Loucy (cell line): ENCODE measurements around the gene ERP44.
"Not testable (repeated sequence)": the region's sequence is repeated elsewhere in the genome, so short reads cannot be mapped to it uniquely, and the experiment has no call there.

Experiments
- H2AFZ ChIP-seq: fragments of 200-600 bp; sonication (generic); 2 replicates; pipeline ENCODE4 v1.6.0; 2016; ENCODE audit warnings: antibody characterized with exemption, mild to moderate bottlenecking, low read length, moderate library complexity
- H3F3A ChIP-seq: fragments of 200-600 bp; 2 replicates; pipeline ENCODE4 v1.6.0; 2016; ENCODE audit warnings: antibody characterized with exemption, low read depth, mild to moderate bottlenecking
- H3K27me3 ChIP-seq: fragments of 200-600 bp; sonication (generic); 2 replicates; pipeline ENCODE4 v1.6.1; 2014; ENCODE audit warnings: low read length, mild to moderate bottlenecking; ENCODE audit not compliant: insufficient read depth, poor library complexity, severe bottlenecking
- H3K36me3 ChIP-seq: fragments of 200-600 bp; sonication (generic); 2 replicates; pipeline ENCODE4 v1.6.1; 2016; ENCODE audit warnings: low read length; ENCODE audit not compliant: insufficient read depth
- H3K4me1 ChIP-seq: fragments of 200-600 bp; sonication (generic); 2 replicates; pipeline ENCODE4 v1.5.1; 2014; ENCODE audit warnings: low read length, mild to moderate bottlenecking; ENCODE audit not compliant: insufficient read depth, poor library complexity, severe bottlenecking
- H3K4me2 ChIP-seq: fragments of 200-600 bp; sonication (generic); 2 replicates; pipeline ENCODE4 v1.6.0; 2014; ENCODE audit warnings: antibody characterized with exemption, low read length, low read depth, mild to moderate bottlenecking; ENCODE audit not compliant: poor library complexity, severe bottlenecking
- H3K4me3 ChIP-seq: fragments of 200-600 bp; sonication (generic); 2 replicates; pipeline ENCODE4 v1.5.1; 2014; ENCODE audit warnings: low read length, mild to moderate bottlenecking, mixed read lengths; ENCODE audit not compliant: poor library complexity, severe bottlenecking
- H3K79me2 ChIP-seq: fragments of 200-600 bp; sonication (generic); 2 replicates; pipeline ENCODE4 v1.6.1; 2014; ENCODE audit warnings: low read length; ENCODE audit not compliant: insufficient read depth
- H3K9ac ChIP-seq: fragments of 200-600 bp; sonication (generic); 2 replicates; pipeline ENCODE4 v1.6.0; 2014; ENCODE audit warnings: mild to moderate bottlenecking, low read depth, low read length, moderate library complexity; ENCODE audit not compliant: poor library complexity, severe bottlenecking
- H3K9me2 ChIP-seq: fragments of 200-600 bp; sonication (generic); replicated peaks from 2 replicates; pipeline ENCODE4 v1.6.1; 2016; ENCODE audit warnings: low read depth, low read length, mixed read lengths
- H3K9me3 ChIP-seq: fragments of 200-600 bp; sonication (generic); 2 replicates; pipeline ENCODE4 v1.6.1; 2014; ENCODE audit warnings: mild to moderate bottlenecking, antibody characterized with exemption, low read length, low read depth; ENCODE audit not compliant: insufficient read depth
- H4K20me1 ChIP-seq: fragments of 200-600 bp; sonication (generic); 2 replicates; pipeline ENCODE4 v1.6.0; 2014; ENCODE audit warnings: antibody characterized with exemption, low read length, mild to moderate bottlenecking; ENCODE audit not compliant: insufficient read depth, poor library complexity, severe bottlenecking
- CTCF ChIP-seq: fragments of 200-600 bp; sonication (generic); conservative IDR thresholded peaks from 2 replicates; pipeline ENCODE4 v1.5.1; 2014; ENCODE audit warnings: mild to moderate bottlenecking, antibody characterized with exemption, low read length
- EZH2phosphoT487 ChIP-seq: fragments of 200-600 bp; IDR thresholded peaks from 2 replicates; pipeline ENCODE4 v1.6.1; 2018; ENCODE audit warnings: antibody characterized with exemption, mild to moderate bottlenecking, moderate library complexity, borderline replicate concordance

The ERP44 gene

DNA sequence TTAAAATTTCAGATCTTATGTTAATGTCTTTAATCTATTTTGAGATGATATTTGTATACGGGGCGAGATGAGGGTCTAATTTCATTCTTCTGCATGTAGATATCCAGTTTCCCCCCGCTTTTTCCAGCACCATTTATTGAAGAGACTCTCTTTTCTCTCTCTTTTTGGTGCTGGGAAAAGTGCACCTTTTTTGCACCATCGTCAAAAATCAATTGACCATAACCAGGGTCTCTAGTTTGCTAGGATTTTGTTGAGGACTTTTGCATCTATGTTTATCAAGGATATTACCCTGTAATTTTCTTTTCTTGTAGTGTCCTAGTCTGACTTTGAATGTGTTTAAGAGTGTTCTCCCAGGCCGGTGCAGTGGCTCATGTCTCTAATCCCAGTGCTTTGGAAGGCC is 99.0 kb downstream of the ERP44 start:
- no peak overlapping the region for H2AFZ ChIP-seq
- H3K4me1 ChIP-seq, result no peaks in the 10 kb centered on the region
- no peaks in the 10 kb centered on the region for H4K20me1 ChIP-seq
- no peak for TF ChIP-seq EZH2phosphoT487
- TF ChIP-seq CTCF, result no peak
- no peak overlapping the region for H3K4me3 ChIP-seq
- H3K36me3 ChIP-seq, result peaks cover 29% of the 10 kb centered on the region; the same call in 1 of the 2 replicates
- H3K9me3 ChIP-seq, result no peaks in the 10 kb centered on the region
- no peak overlapping the region for H3K4me2 ChIP-seq
- H3K9me2 ChIP-seq, result no peaks in the 10 kb centered on the region
- no peaks in the 10 kb centered on the region for H3F3A ChIP-seq
- no peaks in the 10 kb centered on the region for H3K27me3 ChIP-seq
- no peak overlapping the region for H3K9ac ChIP-seq
- H3K79me2 ChIP-seq, result no peaks in the 10 kb centered on the region

- H4K20me1 ChIP-seq, result no peaks in the 10 kb centered on the region
- TF ChIP-seq CTCF (no peak), EZH2phosphoT487 (no peak)
- H3F3A ChIP-seq, result no peaks in the 10 kb centered on the region
- H2AFZ ChIP-seq, result no peak overlapping the region
- no peak overlapping the region for H3K9ac ChIP-seq
- H3K27me3 ChIP-seq, result no peaks in the 10 kb centered on the region
- H3K9me3 ChIP-seq, result no peaks in the 10 kb centered on the region
- H3K9me2 ChIP-seq, result no peaks in the 10 kb centered on the region
- H3K79me2 ChIP-seq, result no peaks in the 10 kb centered on the region
- H3K4me2 ChIP-seq, result no peak overlapping the region
- no peak overlapping the region for H3K4me3 ChIP-seq
- no peaks in the 10 kb centered on the region for H3K4me1 ChIP-seq
- peaks cover 20% of the 10 kb centered on the region; the same call in 1 of the 2 replicates for H3K36me3 ChIP-seq
These were observed 99.9 kb downstream of the ERP44 start for GRCh38 chr9:99998866-99999265.

GRCh38 chr9:99998266-99998665 is 100.5 kb downstream of the ERP44 start:
- no peaks in the 10 kb centered on the region for H3K79me2 ChIP-seq
- H2AFZ ChIP-seq, result no peak overlapping the region
- no peaks in the 10 kb centered on the region for H3K9me2 ChIP-seq
- peaks cover 14% of the 10 kb centered on the region; the same call in 1 of the 2 replicates for H3K36me3 ChIP-seq
- no peak overlapping the region for H3K4me3 ChIP-seq
- no peak overlapping the region for H3K4me2 ChIP-seq
- no peaks in the 10 kb centered on the region for H4K20me1 ChIP-seq
- no peaks in the 10 kb centered on the region for H3K27me3 ChIP-seq
- H3F3A ChIP-seq, result no peaks in the 10 kb centered on the region
- TF ChIP-seq CTCF (no peak), EZH2phosphoT487 (no peak)
- H3K4me1 ChIP-seq, result no peaks in the 10 kb centered on the region
- H3K9me3 ChIP-seq, result no peaks in the 10 kb centered on the region
- H3K9ac ChIP-seq, result no peak overlapping the region

DNA sequence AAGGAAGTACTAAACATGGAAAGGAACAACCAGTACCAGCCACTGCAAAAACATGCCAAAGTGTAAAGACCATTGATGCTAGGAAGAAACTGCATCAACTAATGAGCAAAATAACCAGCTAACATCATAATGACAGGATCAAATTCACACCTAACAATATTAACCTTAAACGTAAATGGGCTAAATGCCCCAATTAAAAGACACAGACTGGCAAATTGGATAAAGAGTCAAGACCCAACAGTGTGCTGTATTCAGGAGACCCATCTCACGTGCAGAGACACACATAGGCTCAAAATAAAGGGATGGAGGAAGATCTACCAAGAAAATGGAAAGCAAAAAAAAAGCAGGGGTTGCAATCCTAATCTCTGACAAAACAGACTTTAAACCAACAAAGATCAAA is 108.3 kb downstream of the ERP44 start:
- H4K20me1 ChIP-seq, H3K9me3 ChIP-seq, H3K4me1 ChIP-seq, H3K9ac ChIP-seq, H3K9me2 ChIP-seq, H3K79me2 ChIP-seq, H3K27me3 ChIP-seq, H2AFZ ChIP-seq, H3F3A ChIP-seq, H3K4me2 ChIP-seq, H3K4me3 ChIP-seq, H3K36me3 ChIP-seq: not testable (repeated sequence)
